HEK293 (cell line): ENCODE measurements around the gene FOXP1.

Experiments used
- ZNF549 ChIP-seq: fragments of 450-650 bp; IDR thresholded peaks from 2 replicates; pipeline ENCODE4 v1.5.1; 2018; ENCODE audit warnings: missing biosample characterization, missing genetic modification characterization, mild to moderate bottlenecking, inconsistent platforms, moderate library complexity
- TF ChIP-seq, protein P1 (sequence below): fragments of 450-650 bp; formaldehyde crosslinking; IDR thresholded peaks from 2 replicates; pipeline ENCODE4 v1.5.1; 2016; ENCODE audit warnings: missing biosample characterization, missing genetic modification characterization
- TF ChIP-seq, protein P2 (sequence below): fragments of 450-650 bp; formaldehyde crosslinking; IDR thresholded peaks from 2 replicates; pipeline ENCODE4 v1.5.1; 2016; ENCODE audit warnings: missing biosample characterization, missing genetic modification characterization

DNA sequence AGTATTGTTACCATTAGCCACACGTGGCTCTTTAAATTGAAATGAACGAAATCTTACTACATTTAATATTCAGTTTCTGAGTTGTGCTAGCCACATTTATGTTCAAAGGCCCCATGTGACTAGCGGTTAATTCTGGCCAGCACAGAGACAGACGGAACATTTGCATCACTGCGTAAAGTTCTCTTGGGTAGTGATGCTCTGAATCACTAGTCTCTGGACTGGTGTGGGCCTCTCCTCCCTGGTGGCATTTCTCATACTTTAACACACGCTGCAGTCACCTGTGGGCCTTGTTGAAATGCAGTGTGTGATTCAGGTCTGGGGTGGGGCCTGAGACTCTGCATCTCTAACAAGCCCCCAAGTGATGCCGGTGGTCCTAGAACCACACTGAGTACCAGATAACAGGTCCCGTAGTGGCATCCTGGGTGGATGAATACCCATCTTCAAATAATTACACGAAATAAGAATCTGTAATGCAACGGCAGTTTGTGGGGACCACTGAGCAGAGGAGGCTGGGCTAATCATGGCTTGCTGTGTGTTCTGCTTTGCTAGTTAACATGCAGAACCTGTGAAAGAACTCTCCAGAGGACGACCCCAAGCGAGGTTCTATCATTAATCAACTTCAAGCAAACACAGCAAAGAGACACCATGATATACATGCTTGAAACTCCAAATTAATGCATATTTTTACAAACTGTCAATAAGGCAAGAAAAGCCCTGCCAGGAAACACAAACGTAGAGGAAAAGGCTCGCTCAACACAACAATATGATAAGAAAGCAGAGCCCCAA, 623.8 kb downstream of the FOXP1 start:
- TF ChIP-seq ZNF549 (tag by site-specific recombination): no peak
- TF ChIP-seq, protein P1, sequence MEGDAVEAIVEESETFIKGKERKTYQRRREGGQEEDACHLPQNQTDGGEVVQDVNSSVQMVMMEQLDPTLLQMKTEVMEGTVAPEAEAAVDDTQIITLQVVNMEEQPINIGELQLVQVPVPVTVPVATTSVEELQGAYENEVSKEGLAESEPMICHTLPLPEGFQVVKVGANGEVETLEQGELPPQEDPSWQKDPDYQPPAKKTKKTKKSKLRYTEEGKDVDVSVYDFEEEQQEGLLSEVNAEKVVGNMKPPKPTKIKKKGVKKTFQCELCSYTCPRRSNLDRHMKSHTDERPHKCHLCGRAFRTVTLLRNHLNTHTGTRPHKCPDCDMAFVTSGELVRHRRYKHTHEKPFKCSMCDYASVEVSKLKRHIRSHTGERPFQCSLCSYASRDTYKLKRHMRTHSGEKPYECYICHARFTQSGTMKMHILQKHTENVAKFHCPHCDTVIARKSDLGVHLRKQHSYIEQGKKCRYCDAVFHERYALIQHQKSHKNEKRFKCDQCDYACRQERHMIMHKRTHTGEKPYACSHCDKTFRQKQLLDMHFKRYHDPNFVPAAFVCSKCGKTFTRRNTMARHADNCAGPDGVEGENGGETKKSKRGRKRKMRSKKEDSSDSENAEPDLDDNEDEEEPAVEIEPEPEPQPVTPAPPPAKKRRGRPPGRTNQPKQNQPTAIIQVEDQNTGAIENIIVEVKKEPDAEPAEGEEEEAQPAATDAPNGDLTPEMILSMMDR: no peak
- TF ChIP-seq, protein P2, sequence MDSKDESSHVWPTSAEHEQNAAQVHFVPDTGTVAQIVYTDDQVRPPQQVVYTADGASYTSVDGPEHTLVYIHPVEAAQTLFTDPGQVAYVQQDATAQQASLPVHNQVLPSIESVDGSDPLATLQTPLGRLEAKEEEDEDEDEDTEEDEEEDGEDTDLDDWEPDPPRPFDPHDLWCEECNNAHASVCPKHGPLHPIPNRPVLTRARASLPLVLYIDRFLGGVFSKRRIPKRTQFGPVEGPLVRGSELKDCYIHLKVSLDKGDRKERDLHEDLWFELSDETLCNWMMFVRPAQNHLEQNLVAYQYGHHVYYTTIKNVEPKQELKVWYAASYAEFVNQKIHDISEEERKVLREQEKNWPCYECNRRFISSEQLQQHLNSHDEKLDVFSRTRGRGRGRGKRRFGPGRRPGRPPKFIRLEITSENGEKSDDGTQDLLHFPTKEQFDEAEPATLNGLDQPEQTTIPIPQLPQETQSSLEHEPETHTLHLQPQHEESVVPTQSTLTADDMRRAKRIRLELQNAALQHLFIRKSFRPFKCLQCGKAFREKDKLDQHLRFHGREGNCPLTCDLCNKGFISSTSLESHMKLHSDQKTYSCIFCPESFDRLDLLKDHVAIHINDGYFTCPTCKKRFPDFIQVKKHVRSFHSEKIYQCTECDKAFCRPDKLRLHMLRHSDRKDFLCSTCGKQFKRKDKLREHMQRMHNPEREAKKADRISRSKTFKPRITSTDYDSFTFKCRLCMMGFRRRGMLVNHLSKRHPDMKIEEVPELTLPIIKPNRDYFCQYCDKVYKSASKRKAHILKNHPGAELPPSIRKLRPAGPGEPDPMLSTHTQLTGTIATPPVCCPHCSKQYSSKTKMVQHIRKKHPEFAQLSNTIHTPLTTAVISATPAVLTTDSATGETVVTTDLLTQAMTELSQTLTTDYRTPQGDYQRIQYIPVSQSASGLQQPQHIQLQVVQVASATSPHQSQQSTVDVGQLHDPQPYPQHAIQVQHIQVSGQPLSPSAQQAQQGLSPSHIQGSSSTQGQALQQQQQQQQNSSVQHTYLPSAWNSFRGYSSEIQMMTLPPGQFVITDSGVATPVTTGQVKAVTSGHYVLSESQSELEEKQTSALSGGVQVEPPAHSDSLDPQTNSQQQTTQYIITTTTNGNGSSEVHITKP (tag by site-specific recombination): no peak
